ENCODE data around the gene SMC1B. TPM values are rescaled to one million over a fixed set of nuclear protein-coding genes. Genes with fewer than 3 reads are reported as not detected.
A peak's percentile ranks its signal among the peaks of the same experiment; 100 is the strongest.

The SMC1B gene
- total and polyA plus RNA-seq, 2 of the 8 experiments (the other 6 are each of a cell fraction or from before 2014, with no cell fraction given): 0.02 TPM; not detected in 1

DNA sequence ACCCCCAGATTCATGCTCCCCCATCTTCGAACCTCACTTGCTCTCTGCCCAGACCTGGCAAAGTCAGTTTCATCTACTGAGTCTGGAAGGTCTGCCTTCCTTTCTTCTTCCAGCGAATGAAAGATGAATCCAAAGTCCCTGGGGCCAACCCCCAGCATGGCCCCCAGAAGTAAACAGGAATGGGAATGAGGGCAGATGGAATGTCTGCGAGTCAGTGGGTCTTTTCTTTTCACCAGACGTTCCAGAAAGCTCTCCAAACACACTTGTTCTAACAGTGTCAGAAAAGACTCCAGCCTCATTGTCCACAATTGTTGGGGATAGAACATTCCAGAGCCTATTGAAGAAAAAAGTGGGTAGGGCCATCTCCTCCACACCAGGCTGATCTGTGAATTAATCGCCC, 28.7 kb upstream of the SMC1B start:
- Histone ChIP-seq H3K4me1 (replicated peaks in 1 of 4; ENCODE audit: control insufficient read depth in 3 of 4, insufficient read depth in 4 of 4, low read length in 3 of 4) (no peaks in the 10 kb centered on the region; a peak in 2 of 7 replicates), H2BK120ac (replicated peaks; ENCODE audit: low read depth, low read length) (no peak overlapping the region), H2AK5ac (ENCODE audit: low read depth, low read length) (no peak overlapping the region), H2BK15ac (ENCODE audit: low read length) (no peak overlapping the region), H4K5ac (ENCODE audit: insufficient read length, low read depth, low read length) (no peak overlapping the region), H3K18ac (ENCODE audit: extremely low read depth, low read length) (no peak overlapping the region), H3K27me3 (replicated peaks in 1 of 4; ENCODE audit: control insufficient read depth in 3 of 4, extremely low read depth in 1 of 4, insufficient read depth in 3 of 4, low read length in 3 of 4) (no peaks in the 10 kb centered on the region), H3K14ac (ENCODE audit: insufficient read length) (no peak overlapping the region), H2BK20ac (ENCODE audit: low read length) (no peak overlapping the region), H2BK5ac (ENCODE audit: low read depth, low read length) (no peak overlapping the region), H4K91ac (replicated peaks; ENCODE audit: insufficient read length, low read length) (peak overlapping the region; percentile 40), H4K8ac (ENCODE audit: extremely low read depth, insufficient read depth, low read length) (no peak overlapping the region), H3K79me1 (ENCODE audit: low read depth, low read length) (no peaks in the 10 kb centered on the region), H3K56ac (replicated peaks; ENCODE audit: insufficient read length, low read depth, low read length) (no peak overlapping the region), H2AFZ (ENCODE audit: low read length) (no peak overlapping the region), H3K4ac (replicated peaks; ENCODE audit: insufficient read length, low read depth, low read length) (no peak overlapping the region), H3K4me2 (ENCODE audit: insufficient read depth in 1 of 2, low read depth in 2 of 2, low read length in 2 of 2) (no peak overlapping the region), H4K20me1 (replicated peaks in 1 of 2; ENCODE audit: control insufficient read depth in 1 of 2, insufficient read depth in 2 of 2, low read length in 2 of 2) (no peaks in the 10 kb centered on the region), H3K23me2 (ENCODE audit: low read depth, low read length) (no peaks in the 10 kb centered on the region), H3K9me3 (ENCODE audit: insufficient read depth in 2 of 2, low read depth in 1 of 2, low read length in 1 of 2) (no peaks in the 10 kb centered on the region), H3K23ac (ENCODE audit: insufficient read length) (no peak overlapping the region), H3K9ac (replicated peaks in 1 of 4; ENCODE audit: extremely low read depth in 1 of 4, low read depth in 3 of 4, low read length in 3 of 4) (no peak overlapping the region), H3K79me2 (ENCODE audit: control insufficient read depth in 1 of 2, insufficient read depth in 2 of 2, low read length in 2 of 2) (no peaks in the 10 kb centered on the region), H3K27ac (ENCODE audit: low read depth, low read length) (no peak overlapping the region), H3K4me3 (ENCODE audit: extremely low read depth in 1 of 4, insufficient read depth in 2 of 4, low read depth in 3 of 4, low read length in 4 of 4) (no peak overlapping the region), H3K36me3 (ENCODE audit: control insufficient read depth in 2 of 4, insufficient read depth in 4 of 4, low read length in 3 of 4) (no peaks in the 10 kb centered on the region), H2BK12ac (ENCODE audit: low read depth, low read length) (no peak overlapping the region)
- FAIRE-seq (no peak), DNase-seq (ENCODE audit: low read depth in 1 of 2, low spot score in 2 of 2) (no peak)
- POLR2A ChIA-PET (ENCODE audit: partially characterized antibody): no interaction called here
- CTCF ChIA-PET (ENCODE audit: partially characterized antibody): interaction anchor here (0.8 to 6.5 kb wide), 10 partner anchors 9 to 536 kb away, joined by 3 to 30 read pairs (median 4); no protein-coding TSS in a partner anchor
- WGBS, 2 experiments (ENCODE audit: extremely low coverage in 1 of 2, insufficient coverage in 1 of 2, insufficient read length in 1 of 2, insufficient replicate concordance in 2 of 2, low coverage in 1 of 2, low lambda C conversion rate in 2 of 2, missing lambda C conversion rate in 1 of 2): 97% methylated on average over 5 of the region's 5 CpGs; no CpG with 5 or more reads in 1 of the 2 experiments
- TF ChIP-seq POLR2AphosphoS5 (IDR thresholded peaks at IDR 0.05; ENCODE audit: low read depth, low read length): no peak
- TF ChIP-seq RAD21 (IDR thresholded peaks at IDR 0.05 in 1 of 2, conservative IDR thresholded peaks at IDR 0.05 in 1 of 2; ENCODE audit: low read depth in 2 of 2, low read length in 2 of 2): no peak
- no peak for TF ChIP-seq KDM1A (IDR thresholded peaks at IDR 0.05; ENCODE audit: borderline replicate concordance, low read length)
- TF ChIP-seq, protein P1, sequence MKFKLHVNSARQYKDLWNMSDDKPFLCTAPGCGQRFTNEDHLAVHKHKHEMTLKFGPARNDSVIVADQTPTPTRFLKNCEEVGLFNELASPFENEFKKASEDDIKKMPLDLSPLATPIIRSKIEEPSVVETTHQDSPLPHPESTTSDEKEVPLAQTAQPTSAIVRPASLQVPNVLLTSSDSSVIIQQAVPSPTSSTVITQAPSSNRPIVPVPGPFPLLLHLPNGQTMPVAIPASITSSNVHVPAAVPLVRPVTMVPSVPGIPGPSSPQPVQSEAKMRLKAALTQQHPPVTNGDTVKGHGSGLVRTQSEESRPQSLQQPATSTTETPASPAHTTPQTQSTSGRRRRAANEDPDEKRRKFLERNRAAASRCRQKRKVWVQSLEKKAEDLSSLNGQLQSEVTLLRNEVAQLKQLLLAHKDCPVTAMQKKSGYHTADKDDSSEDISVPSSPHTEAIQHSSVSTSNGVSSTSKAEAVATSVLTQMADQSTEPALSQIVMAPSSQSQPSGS (IDR thresholded peaks at IDR 0.05; ENCODE audit: low read length): no peak
- no peak for TF ChIP-seq NRF1 (IDR thresholded peaks at IDR 0.05; ENCODE audit: low read depth, low read length)
- no peak for TF ChIP-seq SRF (IDR thresholded peaks at IDR 0.05; ENCODE audit: low read depth, low read length)
- TF ChIP-seq CEBPB (IDR thresholded peaks at IDR 0.05; ENCODE audit: low read depth, low read length): no peak
- no peak for TF ChIP-seq JUN (IDR thresholded peaks at IDR 0.05; ENCODE audit: low read depth, low read length)
- no peak for TF ChIP-seq SUZ12 (IDR thresholded peaks at IDR 0.05; ENCODE audit: low read length)
- no peak for TF ChIP-seq POU5F1 (IDR thresholded peaks at IDR 0.05; ENCODE audit: low read depth, low read length)
- no peak for TF ChIP-seq CBX8 (IDR thresholded peaks at IDR 0.05; ENCODE audit: borderline replicate concordance, low read depth, low read length)
- TF ChIP-seq SP4 (IDR thresholded peaks at IDR 0.05; ENCODE audit: low read length): no peak
